Limb (tissue), 2 donors: Measurements from ENCODE around the gene SLC35G3.
A peak's percentile ranks its signal among the peaks of the same experiment; 100 is the strongest.
"Not testable (repeated sequence)": the region's sequence is repeated elsewhere in the genome, so short reads cannot be mapped to it uniquely, and the experiment has no call there.

Experiments used
- DNase-seq, 2 donors: peaks; one replicate each; pipeline ENCODE4 v3.0.0-alpha.2; 2016; ENCODE audit errors: extremely low spot score in 2 of 2

Gene SLC35G3

DNA sequence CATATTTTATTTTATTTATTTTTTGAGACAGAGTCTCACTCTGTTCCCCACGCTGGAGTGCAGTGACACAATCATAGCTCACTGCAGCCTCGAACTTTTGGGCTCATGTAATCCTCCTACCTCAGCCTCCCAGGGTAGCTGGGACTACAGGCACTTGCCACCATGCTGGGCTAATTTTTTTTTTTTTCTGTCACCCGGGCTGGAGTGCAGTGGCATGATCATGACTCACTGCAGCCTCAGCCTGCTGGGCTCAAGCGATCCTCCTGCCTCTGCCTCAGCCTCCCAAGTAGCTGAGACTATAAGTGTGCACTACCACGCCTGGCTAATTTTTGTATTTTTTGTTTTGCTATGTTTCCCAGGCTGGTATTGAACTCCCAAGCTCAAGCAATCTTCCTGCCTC is 29.5 kb downstream of the SLC35G3 start:
- DNase-seq = no peak

DNA sequence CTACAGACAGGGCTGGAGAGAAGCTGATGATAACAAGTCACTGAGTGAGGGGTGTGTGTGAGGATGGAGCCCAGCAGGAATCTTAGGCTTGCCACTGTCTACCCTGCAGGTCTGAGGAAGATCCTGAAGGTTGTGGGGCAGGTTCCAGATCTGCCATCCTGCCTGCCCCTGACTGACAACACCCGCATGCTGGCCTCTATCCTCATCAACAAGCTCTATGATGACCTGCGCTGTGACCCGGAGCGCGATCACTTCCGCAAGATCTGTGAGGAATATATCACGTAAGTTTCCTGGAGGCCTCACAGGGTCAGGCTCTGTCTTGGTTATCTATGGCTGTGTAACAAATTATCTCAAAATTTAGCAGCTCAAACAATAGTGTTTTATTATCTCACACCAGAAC is 30.3 kb downstream of the SLC35G3 start:
- DNase-seq = no peak

DNA sequence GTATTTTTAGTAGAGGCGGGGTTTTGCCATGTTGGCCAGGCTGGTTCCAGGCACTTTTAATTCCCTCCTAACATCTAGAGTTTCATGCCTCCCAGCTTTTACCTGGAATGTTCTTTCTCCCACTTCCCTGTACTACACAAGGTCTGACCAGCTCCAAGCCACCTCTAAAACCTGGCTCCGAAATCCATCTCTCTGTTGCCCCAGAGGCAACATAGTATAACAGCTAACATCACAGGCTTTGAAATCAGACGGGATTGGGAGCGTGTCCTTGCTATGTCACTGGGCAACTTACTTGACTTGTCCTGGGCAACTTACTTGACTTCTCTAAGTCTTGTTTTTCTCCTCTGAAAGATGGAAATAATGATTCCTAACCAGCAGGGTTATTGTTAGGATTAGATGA is 31.4 kb downstream of the SLC35G3 start:
- DNase-seq = no peak

GRCh38 chr17:35161281-35161761 is 32.9 kb downstream of the SLC35G3 start:
- no peak for DNase-seq

DNA sequence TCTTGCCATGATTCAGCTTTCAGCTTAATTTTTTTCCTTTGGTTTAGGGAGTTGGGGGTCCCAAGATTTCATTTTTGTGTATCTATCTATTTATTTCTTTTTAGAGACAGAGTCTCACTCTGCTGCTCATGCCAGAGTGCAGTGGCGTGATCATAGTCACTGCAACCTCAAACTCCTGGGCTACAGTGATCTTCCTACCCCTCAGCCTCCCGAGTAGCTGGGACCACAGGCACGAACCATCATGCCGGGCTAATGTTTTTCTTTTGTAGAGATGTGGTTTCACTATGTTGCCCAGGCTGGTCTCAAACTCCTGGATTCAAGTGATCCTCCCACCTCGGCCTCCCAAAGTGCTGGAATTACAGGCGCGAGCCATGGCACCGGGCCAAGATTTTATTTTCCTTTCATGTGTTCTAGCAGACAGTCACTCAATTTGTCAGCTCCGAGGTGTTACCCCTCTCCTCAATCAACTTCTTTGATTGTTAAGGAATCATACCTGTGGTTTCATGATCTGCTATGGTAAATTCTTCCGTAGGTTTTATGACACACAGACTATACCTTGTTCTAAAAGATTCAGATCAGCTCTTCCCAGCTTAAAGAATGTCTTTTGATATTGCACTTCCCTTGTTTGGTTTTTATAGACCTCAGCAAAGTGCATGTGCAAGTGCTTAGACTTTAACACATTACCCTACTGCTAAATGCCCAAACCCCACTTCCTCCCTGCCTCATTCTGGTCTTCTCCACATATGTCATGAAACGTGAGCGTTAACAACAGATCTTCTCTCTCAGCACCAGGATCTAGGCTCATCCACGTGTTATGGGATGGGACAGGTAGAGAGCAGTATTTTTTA is 33.6 kb downstream of the SLC35G3 start:
- DNase-seq = no peak

DNA sequence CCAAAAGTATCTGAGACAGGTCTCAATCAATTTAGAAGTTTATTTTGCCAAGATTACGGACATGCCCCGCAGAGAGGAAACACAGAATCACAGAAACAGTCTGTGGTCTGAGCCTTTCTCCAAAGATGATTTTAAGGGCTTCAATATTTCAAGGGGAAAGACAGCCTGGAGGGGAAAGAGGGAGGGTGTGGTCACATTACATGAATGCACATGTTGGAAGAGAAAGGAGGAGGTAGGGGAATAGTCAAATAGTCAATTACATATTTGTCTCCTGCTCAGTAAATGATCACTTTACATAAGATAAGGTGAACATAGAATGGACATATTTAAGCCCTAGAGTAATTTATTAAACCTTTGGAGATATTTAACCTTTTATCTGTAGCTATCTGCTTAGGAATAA is 34.3 kb downstream of the SLC35G3 start:
- DNase-seq = no peak

GRCh38 chr17:35155246-35155645 is 38.9 kb downstream of the SLC35G3 start:
- DNase-seq = no peak

GRCh38 chr17:35154196-35155165 is 39.7 kb downstream of the SLC35G3 start:
- DNase-seq = no peak

DNA sequence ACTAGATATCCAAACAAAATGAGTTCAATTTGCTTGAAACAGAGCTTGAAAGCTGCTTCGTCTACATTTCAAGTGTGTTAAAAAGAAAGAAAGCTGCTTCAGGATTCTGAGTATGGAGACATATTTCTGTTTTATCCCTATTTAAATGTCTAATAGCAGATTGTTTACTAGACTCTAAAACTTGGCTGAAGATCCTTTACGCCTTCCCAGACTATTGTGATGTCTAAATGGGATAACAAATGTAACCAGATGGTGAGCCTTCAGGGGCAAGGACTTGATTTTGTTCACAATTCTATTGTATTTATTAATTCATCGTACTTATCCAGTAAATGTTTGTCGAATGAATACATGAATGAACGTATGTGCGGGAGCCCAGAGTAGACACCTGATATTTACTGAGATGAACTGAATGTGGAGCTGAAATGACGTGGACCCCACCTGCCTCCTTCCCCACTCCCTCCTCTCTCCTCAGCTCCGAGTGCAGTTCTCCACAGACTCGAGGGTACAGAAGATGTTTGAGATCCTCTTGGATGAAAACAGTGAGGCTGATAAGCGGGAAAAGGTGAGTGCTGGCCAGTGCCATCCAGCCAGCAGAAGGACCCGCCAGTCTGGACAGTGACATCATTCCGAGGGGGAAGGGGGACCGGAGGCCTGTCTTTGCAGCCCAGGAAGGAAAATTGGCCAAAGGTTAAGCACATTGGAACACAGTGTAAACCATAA is 41.6 kb downstream of the SLC35G3 start:
- DNase-seq = no peak

GRCh38 chr17:35151080-35151479 is 43.1 kb downstream of the SLC35G3 start:
- DNase-seq = not testable (repeated sequence)

DNA sequence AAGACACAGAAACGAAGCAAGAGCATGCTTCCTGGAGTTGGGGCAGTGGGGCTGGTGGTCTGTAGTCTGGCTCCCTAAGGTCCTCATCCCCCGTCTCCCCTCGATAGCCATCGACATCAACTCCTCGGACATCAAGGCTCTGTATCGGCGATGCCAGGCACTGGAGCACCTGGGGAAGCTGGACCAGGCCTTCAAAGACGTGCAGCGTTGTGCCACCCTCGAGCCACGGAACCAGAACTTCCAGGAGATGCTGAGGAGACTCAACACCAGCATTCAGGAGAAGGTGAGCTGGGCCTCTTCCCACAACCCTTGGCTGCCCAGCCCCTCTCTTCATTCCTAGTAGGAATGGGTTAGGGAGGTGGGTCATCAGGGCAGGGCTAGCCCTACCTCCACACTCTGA is 44.3 kb downstream of the SLC35G3 start:
- no peak for DNase-seq

DNA sequence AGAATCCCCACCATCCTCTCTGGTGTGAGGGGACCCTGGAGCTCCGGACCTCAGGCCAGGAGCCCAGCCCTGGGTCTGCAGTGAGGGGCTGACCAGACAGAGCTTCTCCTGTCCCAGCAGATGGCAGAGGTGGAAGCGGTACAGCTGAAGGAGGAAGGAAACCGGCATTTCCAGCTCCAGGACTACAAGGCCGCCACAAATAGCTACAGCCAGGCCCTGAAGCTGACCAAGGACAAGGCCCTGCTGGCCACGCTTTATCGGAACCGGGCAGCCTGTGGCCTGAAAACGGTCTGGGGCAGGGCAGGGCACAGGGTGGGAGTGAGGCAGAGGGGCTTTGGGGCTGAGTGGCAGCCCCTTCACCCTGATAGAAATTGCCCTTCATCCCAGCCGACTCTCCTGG is 46.0 kb downstream of the SLC35G3 start:
- DNase-seq = no peak

GRCh38 chr17:35147375-35147905 is 46.8 kb downstream of the SLC35G3 start, which contains the start of gene UNC45B:
TSS of gene UNC45B (plus strand) at chr17:35147817. CDS start at chr17:35148264, 447 bp downstream.
- peak in 1 of 2 donors; percentile 40 for DNase-seq

DNA sequence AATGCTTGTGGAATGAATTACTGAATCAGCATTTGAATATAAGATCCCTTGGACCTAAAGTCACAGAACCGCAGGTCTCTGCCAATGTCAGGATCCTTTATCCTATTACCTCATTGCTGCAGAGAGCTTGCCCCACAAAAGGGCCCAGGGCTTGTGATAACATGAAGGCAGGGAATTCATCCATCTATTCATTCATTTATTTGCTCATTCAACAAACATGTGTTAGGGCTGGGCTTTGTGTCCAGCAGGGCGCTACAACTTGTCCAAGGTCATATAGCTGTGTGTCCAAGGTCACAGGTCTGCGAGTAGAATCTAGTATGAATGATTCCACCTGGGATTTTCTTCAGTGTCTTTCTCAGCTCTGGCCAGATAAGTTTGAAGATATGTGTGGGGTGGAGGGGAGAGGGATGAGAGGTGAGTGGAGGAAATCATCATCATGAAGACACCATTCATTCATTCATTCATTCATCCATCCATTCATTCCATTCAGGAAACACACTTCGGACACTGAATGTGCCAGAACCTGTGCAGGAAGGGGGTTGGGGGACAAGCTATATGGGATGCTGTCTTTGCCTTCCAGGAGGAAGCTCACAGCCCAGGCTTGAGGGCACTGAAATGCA is 47.9 kb downstream of the SLC35G3 start:
- no peak for DNase-seq

DNA sequence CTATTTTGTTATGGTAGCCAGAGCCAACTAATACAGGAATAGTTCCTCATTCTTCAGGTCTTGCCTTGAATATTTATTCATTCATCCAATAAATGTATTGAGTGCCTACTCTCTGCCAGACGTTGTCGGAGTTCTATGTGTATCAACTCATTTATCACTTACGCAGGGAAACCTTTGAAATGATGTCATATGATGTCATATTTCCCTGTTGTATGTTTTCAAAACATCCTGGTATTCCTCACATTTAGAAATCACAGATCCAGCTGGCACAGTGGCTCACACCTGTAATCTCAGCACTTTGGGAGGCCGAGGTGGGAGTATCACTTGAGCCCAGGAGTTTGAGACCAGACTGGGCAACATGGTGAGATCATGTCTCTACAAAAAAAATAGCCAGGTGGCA is 49.4 kb downstream of the SLC35G3 start:
- no peak for DNase-seq
